Stomach (tissue), 9 donors: ENCODE data around the gene ATG2B. TPM values are rescaled to one million over a fixed set of nuclear protein-coding genes. Genes with fewer than 3 reads are reported as not detected.
A peak's percentile ranks its signal among the peaks of the same experiment; 100 is the strongest.

ENCODE experiments used
- DNase-seq, 2 donors: peaks; one replicate each; pipeline versions ENCODE4 v3.0.0 to v3.0.0-alpha.2; 2013 to 2019
- H3K27ac ChIP-seq, 5 donors: fragments of 200-600 bp in 4 of 5; sonication (generic) in 4 of 5; one replicate each; pipeline ENCODE4 v1.5.1; 2013 to 2019; ENCODE audit warnings: mild to moderate bottlenecking in 1 of 5, moderate library complexity in 1 of 5
- H3K27me3 ChIP-seq, 3 donors: fragments of 200-600 bp; sonication (generic); one replicate each; pipeline ENCODE4 v1.5.1; 2017 to 2019; ENCODE audit warnings: mixed run types in 1 of 3
- H3K36me3 ChIP-seq, 4 donors: fragments of 200-600 bp; sonication (generic); 1 replicate in 3 of 4; 2 replicates in 1 of 4; pipeline ENCODE4 v1.5.1; 2016 to 2019
- H3K4me1 ChIP-seq, 4 donors: fragments of 200-600 bp; sonication (generic); one replicate each; pipeline ENCODE4 v1.5.1; 2016 to 2019
- H3K4me3 ChIP-seq, 4 donors: fragments of 200-600 bp; sonication (generic) in 3 of 4; one replicate each; pipeline ENCODE4 v1.5.1; 2016 to 2019; ENCODE audit warnings: mild to moderate bottlenecking in 1 of 4
- H3K9me3 ChIP-seq, 4 donors: fragments of 200-600 bp; sonication (generic); one replicate each; pipeline ENCODE4 v1.5.1; 2016 to 2019
- EP300 ChIP-seq: sonication (generic); formaldehyde crosslinking; IDR thresholded peaks from one replicate; pipeline ENCODE4 v1.6.1; 2017; ENCODE audit warnings: antibody characterized with exemption
- POLR2A ChIP-seq, 4 donors: fragments of 450-650 bp; IDR thresholded peaks; one replicate each; pipeline ENCODE4 v1.6.1; 2016; ENCODE audit warnings: antibody characterized with exemption in 4 of 4, control low read depth in 2 of 4, mild to moderate bottlenecking in 1 of 4, moderate library complexity in 1 of 4
- POLR2AphosphoS5 ChIP-seq, 3 donors: sonication (generic); formaldehyde crosslinking; IDR thresholded peaks; one replicate each; pipeline ENCODE4 v1.6.1; 2016; ENCODE audit warnings: antibody characterized with exemption in 3 of 3
- WGBS, 5 donors: extraction: QIAGEN DNeasy Blood & Tissue Kit in 3 of 5; methylation state at CpG; one replicate each; pipeline versions ENCODE4 v1.1.5 to v1.1.7; 2013 to 2018; 5-methylcytosine and 5-hydroxymethylcytosine counted together
- intact Hi-C: fragments of 100-400 bp; cut with DNase I; formaldehyde crosslinking; loops from one replicate; pipeline ENCODE4 v1.15.1; 2023; ENCODE audit warnings: low total_unique reads
- polyA plus RNA-seq, 3 donors: library from polyadenylated mRNA; stranded (reverse); fragments of 200-250 nt; gene quantifications; one replicate each; pipeline ENCODE4 v1.2.3, GENCODE V29; 2013
- total RNA-seq, 5 donors: library from RNA; depleted of rRNA; stranded (reverse); fragments of >200 nt; gene quantifications; one replicate each; pipeline versions ENCODE4 v1.1.0 to v1.2.3, GENCODE V29; 2014 to 2016
- TF ChIP-seq, protein P1 (sequence below), 7 experiments: fragments of 450-650 bp in 4 of 7; fragments of 200-600 bp in 3 of 7; sonication (generic) in 3 of 7; IDR thresholded peaks; one replicate each; pipeline ENCODE4 v1.5.1; 2016 to 2019; ENCODE audit warnings: antibody characterized with exemption in 7 of 7, control low read depth in 2 of 7, mild to moderate bottlenecking in 1 of 7
- donor health status: healthy with polysubstance abuse.
- donor health status: Bipolar disorder and iron deficiency.
- donor health status: healthy.

The ATG2B gene
- total and polyA plus RNA-seq, 8 donors: 1.9 to 59.7 (median 21.9) TPM

DNA sequence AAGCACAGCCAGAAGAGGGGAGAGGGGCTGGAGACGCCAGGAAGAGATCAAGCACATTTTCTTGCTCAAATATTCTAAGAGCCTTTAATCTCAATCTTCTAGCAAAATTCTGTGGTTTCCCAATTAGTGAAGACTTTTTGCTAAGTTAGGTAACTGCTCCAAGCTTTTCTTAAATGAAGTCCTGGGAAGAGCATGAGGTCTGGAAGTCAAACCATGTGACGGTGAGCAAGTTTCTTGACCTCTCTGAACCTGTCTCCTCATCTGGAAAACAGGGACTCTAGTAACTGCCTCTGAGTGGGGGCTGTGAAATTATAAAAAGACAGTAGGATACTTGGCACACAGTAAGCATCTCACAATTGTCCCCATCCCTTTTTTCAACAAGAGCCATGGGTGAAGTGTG, 83.0 kb downstream of the ATG2B start:
- H3K36me3 ChIP-seq: peaks cover 0 to 31% (median 22%) of the 10 kb centered on the region in 4 donors
- H3K27ac ChIP-seq: no peak overlapping the region
- WGBS, 5 donors: 91 to 100% (median 97%) methylated on average over 2 of the region's 2 CpGs
- no peak overlapping the region for H3K4me3 ChIP-seq
- no peak for TF ChIP-seq POLR2AphosphoS5 (IDR thresholded peaks at IDR 0.05)
- TF ChIP-seq, protein P1, sequence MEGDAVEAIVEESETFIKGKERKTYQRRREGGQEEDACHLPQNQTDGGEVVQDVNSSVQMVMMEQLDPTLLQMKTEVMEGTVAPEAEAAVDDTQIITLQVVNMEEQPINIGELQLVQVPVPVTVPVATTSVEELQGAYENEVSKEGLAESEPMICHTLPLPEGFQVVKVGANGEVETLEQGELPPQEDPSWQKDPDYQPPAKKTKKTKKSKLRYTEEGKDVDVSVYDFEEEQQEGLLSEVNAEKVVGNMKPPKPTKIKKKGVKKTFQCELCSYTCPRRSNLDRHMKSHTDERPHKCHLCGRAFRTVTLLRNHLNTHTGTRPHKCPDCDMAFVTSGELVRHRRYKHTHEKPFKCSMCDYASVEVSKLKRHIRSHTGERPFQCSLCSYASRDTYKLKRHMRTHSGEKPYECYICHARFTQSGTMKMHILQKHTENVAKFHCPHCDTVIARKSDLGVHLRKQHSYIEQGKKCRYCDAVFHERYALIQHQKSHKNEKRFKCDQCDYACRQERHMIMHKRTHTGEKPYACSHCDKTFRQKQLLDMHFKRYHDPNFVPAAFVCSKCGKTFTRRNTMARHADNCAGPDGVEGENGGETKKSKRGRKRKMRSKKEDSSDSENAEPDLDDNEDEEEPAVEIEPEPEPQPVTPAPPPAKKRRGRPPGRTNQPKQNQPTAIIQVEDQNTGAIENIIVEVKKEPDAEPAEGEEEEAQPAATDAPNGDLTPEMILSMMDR (IDR thresholded peaks at IDR 0.05): no peak
- no peak for TF ChIP-seq POLR2A (IDR thresholded peaks at IDR 0.05)
- TF ChIP-seq EP300: no peak
- H3K9me3 ChIP-seq: peaks cover 5 to 15% (median 13%) of the 10 kb centered on the region in 4 donors
- no peaks in the 10 kb centered on the region for H3K27me3 ChIP-seq
- DNase-seq: no peak
- H3K4me1 ChIP-seq: peaks cover 5 to 19% (median 11%) of the 10 kb centered on the region in 4 donors
- intact Hi-C loops: no loop called here

DNA sequence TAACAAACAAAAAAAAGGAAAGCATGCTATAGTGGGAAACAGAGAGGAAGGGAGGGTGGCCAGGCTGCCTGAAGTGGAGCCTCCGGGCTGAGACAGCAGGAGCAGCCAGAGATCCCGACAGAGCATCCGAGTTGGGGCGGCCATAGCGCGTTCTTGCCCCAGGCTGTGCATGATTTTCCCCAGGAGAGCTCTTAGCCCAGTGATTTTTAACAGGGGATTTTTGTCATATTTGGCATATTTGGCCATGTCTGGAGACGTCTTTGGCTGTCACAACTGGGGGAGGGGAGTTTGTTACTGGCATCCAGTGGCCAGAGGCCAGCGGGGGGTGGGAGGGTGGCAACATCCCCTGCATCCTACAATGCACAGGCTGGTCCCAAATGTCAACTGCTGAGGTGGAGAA, 83.6 kb downstream of the ATG2B start:
- TF ChIP-seq POLR2A (IDR thresholded peaks at IDR 0.05): no peak

DNA sequence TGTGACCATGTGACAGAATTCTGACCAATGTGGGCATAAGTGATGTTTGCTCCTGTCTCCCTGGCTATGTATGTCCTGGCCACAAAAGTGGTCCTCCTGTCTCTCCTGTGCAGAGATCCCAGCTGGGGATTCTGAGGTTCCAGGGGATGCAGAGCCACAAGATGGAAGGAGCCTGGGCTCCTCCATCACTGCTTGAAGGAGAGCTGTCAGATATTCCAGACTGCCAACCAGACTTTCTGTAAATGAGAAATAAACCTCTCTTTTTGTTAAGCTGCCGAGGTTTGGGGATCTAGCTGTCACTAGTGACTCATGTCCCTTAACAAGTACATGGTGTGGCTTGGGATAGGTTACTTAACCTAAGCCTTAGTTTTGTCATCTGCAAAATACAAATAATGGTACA, 85.3 kb downstream of the ATG2B start:
- peaks cover 5 to 15% (median 13%) of the 10 kb centered on the region in 4 donors for H3K9me3 ChIP-seq
- no peak overlapping the region for H3K4me3 ChIP-seq
- H3K27ac ChIP-seq: no peak overlapping the region
- 87 to 100% (median 96%) methylated on average over 1 of the region's 1 CpG for WGBS, 5 donors
- no peak for DNase-seq
- H3K36me3 ChIP-seq: peaks cover 0 to 16% (median 7%) of the 10 kb centered on the region in 4 donors
- intact Hi-C loops: loop anchor here (5.0 kb wide), 1 partner anchor 176 kb away; no protein-coding TSS in a partner anchor
- no peak for TF ChIP-seq EP300
- no peak for TF ChIP-seq POLR2AphosphoS5 (IDR thresholded peaks at IDR 0.05)
- TF ChIP-seq POLR2A (IDR thresholded peaks at IDR 0.05): no peak
- H3K4me1 ChIP-seq: peaks cover 6 to 21% (median 16%) of the 10 kb centered on the region in 4 donors
- H3K27me3 ChIP-seq: no peaks in the 10 kb centered on the region

More for the DNA sequence above, 83.6 kb downstream of the ATG2B start:
- Histone ChIP-seq H3K27ac (no peak overlapping the region), H3K4me3 (no peak overlapping the region), H3K4me1 (peaks cover 6 to 19% (median 14%) of the 10 kb centered on the region in 4 donors), H3K27me3 (no peaks in the 10 kb centered on the region), H3K36me3 (peaks cover 0 to 31% (median 19%) of the 10 kb centered on the region in 4 donors), H3K9me3 (peaks cover 5 to 15% (median 13%) of the 10 kb centered on the region in 4 donors)
- WGBS, 5 donors: 82 to 95% (median 91%) methylated on average over 8 of the region's 8 CpGs
- DNase-seq: no peak
- intact Hi-C loops: loop anchor here (5.0 kb wide), 1 partner anchor 177 kb away; no protein-coding TSS in a partner anchor

- Histone ChIP-seq H3K36me3 (peaks cover 0 to 6% (median 0%) of the 10 kb centered on the region in 4 donors), H3K27me3 (no peaks in the 10 kb centered on the region), H3K4me1 (peaks cover 6 to 21% (median 16%) of the 10 kb centered on the region in 4 donors), H3K9me3 (peaks cover 5 to 33% (median 19%) of the 10 kb centered on the region in 4 donors), H3K27ac (peak overlapping the region in 4 of 5 donors; percentile 33 to 68 (median 48)), H3K4me3 (no peak overlapping the region)
- TF ChIP-seq EP300: no peak
- TF ChIP-seq, protein P1 (IDR thresholded peaks at IDR 0.05): peak in 5 of 7 experiments; percentile 84 to 91 (median 90)
- peak in 1 of 3 donors; percentile 29 for TF ChIP-seq POLR2AphosphoS5 (IDR thresholded peaks at IDR 0.05)
- no peak for TF ChIP-seq POLR2A (IDR thresholded peaks at IDR 0.05)
- WGBS, 5 donors: 16 to 18% (median 17%) methylated on average over 17 of the region's 17 CpGs
- intact Hi-C loops: loop anchor here (5.0 kb wide), 1 partner anchor 173 kb away; no protein-coding TSS in a partner anchor
- DNase-seq: peak; percentile 75 to 88
These were observed 87.7 kb downstream of the ATG2B start for GRCh38 chr14:96275177-96276112.

DNA sequence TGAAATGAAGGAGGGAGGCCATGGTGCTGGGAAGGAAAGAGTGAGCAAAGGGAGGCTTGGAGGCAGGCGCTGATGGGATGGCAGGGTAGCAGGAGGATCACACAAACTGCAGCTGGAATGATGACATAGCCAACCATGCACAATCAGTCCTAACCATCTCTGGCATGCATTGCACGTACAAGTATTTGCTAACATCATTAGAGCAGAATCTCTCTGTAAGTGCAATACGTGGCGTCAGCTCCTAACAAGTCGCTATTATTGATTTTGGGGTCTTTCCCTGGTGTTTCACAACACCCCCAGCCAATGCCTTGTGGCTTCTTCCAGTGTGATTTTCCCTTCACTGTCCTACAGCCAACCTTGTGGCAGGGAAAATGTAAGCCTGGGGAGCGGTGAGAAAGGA, 88.6 kb downstream of the ATG2B start:
- intact Hi-C loops: no loop called here
- Histone ChIP-seq H3K27ac (peak overlapping the region in 4 of 5 donors; percentile 33 to 68 (median 48)), H3K36me3 (no peaks in the 10 kb centered on the region), H3K4me1 (peaks cover 6 to 23% (median 16%) of the 10 kb centered on the region in 4 donors), H3K27me3 (no peaks in the 10 kb centered on the region), H3K4me3 (no peak overlapping the region), H3K9me3 (peaks cover 5 to 33% (median 19%) of the 10 kb centered on the region in 4 donors)
- 64 to 73% (median 68%) methylated on average over 6 of the region's 6 CpGs for WGBS, 5 donors
- TF ChIP-seq POLR2AphosphoS5 (IDR thresholded peaks at IDR 0.05) (peak in 2 of 3 donors; percentile 24 to 59), POLR2A (IDR thresholded peaks at IDR 0.05) (no peak), EP300 (no peak)
- TF ChIP-seq, protein P1 (IDR thresholded peaks at IDR 0.05): no peak
- DNase-seq: peak in 1 of 2 donors; percentile 59
